Measurements from ENCODE around the gene GMDS.

GMDS gene

DNA sequence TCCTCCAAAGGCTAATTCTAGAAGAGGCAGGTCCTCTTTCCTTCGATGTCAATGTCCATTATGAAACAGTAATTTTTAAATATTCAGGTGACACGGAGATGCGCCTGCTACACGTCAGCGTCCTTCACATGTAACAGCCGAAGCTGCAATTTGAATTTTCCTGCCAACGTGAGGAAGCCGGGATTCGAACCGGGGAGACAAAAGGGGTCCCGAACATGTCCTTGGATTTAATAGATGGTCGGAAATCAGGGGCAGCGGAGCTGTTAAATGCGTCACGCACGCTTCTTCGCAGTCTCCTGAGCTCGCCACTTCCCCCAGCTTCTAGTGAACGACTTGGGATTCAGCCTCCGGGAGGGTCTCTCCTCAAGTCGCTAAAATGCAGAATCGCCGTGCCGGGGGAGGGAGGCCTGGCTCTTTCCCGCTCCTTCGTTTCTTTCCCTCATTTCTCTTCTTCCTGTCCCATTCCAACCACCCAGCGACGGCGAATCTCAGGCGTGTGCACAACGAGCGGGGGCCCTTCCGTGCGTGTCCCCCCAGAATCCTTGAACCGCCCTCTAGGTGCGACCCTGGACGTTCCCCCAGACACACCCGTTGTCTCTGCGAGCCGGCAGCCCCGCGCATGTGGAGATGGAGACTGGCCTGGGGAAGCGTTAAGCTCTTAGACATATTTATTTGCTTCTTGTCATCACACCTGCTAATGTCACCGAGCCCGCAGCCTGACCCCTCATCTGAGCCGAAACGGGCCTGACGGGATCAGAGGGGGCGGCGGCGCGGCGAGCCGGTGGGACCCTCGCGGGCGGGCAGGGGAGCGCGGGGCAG, 637.0 kb downstream of the GMDS start:
- in situ Hi-C loops (cut with MboI; ENCODE audit: low sequenced_read_pairs, unreplicated experiment): loop anchor here (25.0 kb wide), 1 partner anchor 579 kb away; no protein-coding TSS in a partner anchor
- DNase-seq (ENCODE audit: low spot score): no peak
- TF ChIP-seq, protein P1, sequence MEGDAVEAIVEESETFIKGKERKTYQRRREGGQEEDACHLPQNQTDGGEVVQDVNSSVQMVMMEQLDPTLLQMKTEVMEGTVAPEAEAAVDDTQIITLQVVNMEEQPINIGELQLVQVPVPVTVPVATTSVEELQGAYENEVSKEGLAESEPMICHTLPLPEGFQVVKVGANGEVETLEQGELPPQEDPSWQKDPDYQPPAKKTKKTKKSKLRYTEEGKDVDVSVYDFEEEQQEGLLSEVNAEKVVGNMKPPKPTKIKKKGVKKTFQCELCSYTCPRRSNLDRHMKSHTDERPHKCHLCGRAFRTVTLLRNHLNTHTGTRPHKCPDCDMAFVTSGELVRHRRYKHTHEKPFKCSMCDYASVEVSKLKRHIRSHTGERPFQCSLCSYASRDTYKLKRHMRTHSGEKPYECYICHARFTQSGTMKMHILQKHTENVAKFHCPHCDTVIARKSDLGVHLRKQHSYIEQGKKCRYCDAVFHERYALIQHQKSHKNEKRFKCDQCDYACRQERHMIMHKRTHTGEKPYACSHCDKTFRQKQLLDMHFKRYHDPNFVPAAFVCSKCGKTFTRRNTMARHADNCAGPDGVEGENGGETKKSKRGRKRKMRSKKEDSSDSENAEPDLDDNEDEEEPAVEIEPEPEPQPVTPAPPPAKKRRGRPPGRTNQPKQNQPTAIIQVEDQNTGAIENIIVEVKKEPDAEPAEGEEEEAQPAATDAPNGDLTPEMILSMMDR (IDR thresholded peaks at IDR 0.05; ENCODE audit: borderline replicate concordance, control extremely low read depth, extremely low read depth, insufficient read depth, missing control alignments): no peak

DNA sequence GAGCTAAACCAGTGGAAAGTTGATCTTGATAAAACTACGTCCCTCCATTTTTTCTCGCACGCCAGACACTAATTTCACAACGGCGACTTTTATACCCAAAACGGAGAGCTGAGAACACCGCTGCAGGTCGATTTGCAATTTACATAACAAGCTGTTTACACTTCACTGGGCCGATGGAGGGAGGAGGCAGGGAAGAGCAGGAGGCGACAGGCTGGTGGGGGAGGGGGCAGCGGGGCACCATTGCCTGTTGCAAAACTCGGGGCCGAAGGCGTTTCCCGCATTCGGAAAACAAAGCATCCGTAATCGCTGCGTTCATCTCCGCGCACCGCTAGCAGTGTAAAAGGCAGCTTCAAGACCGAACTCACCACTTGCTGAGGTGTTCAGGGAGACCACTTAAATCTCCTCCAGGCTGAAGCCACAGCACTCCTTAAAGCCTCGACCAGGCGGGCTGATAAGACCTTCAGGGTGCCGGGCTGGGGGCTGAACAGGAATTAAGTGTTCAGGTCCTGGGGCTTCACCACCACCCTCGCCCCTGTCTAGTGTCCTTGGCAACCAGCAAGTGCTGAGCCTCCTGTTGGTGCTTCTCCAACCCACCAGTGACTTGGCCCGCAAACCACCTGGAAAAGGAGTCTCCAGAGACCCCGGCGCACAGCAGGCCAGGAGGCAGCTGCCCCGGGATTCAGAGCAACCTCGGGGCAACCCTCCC, 637.7 kb downstream of the GMDS start:
- in situ Hi-C loops (cut with MboI; ENCODE audit: low sequenced_read_pairs, unreplicated experiment): loop anchor here (25.0 kb wide), 1 partner anchor 580 kb away; no protein-coding TSS in a partner anchor
- TF ChIP-seq, protein P1 (IDR thresholded peaks at IDR 0.05; ENCODE audit: borderline replicate concordance, control extremely low read depth, extremely low read depth, insufficient read depth, missing control alignments): no peak
- no peak for DNase-seq (ENCODE audit: low spot score)

DNA sequence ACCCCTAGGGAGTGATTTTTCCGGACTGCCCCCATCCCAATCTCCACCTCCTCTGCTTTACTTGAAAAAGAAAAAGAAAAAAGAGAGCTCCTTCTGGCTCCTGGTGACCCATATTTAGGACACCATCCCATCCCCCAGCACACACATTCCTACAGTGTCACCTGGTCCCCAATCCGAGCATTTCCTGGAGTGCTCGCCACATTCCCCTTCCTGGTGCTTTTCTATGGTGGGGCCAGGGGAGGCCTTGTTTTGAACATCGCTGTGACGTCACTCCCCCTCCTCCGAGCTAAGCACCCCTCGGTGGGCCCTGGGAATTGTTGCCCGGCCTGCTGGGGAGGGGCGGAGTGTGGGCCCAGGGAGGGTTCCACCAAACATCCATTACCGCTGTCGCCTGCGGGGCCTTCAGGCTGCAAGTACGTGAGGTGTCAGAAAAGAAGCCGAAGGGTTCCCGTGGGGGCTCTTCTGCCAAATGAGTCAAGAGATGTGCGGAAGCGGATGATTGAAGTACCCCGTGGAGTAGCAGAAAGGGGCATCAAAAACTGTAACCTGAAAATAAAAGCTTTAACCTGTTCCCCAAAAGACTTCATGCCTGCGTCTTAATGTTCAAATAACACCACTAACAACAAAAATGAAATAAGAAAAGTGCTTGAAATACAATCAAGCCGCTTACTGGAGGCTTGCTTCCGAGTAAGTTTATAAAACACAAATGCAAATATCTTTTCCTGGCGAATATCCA, 638.5 kb downstream of the GMDS start:
- no peak for DNase-seq (ENCODE audit: low spot score)
- in situ Hi-C loops (cut with MboI; ENCODE audit: low sequenced_read_pairs, unreplicated experiment): loop anchor here (25.0 kb wide), 1 partner anchor 580 kb away; no protein-coding TSS in a partner anchor
- TF ChIP-seq, protein P1 (IDR thresholded peaks at IDR 0.05; ENCODE audit: borderline replicate concordance, control extremely low read depth, extremely low read depth, insufficient read depth, missing control alignments): no peak

DNA sequence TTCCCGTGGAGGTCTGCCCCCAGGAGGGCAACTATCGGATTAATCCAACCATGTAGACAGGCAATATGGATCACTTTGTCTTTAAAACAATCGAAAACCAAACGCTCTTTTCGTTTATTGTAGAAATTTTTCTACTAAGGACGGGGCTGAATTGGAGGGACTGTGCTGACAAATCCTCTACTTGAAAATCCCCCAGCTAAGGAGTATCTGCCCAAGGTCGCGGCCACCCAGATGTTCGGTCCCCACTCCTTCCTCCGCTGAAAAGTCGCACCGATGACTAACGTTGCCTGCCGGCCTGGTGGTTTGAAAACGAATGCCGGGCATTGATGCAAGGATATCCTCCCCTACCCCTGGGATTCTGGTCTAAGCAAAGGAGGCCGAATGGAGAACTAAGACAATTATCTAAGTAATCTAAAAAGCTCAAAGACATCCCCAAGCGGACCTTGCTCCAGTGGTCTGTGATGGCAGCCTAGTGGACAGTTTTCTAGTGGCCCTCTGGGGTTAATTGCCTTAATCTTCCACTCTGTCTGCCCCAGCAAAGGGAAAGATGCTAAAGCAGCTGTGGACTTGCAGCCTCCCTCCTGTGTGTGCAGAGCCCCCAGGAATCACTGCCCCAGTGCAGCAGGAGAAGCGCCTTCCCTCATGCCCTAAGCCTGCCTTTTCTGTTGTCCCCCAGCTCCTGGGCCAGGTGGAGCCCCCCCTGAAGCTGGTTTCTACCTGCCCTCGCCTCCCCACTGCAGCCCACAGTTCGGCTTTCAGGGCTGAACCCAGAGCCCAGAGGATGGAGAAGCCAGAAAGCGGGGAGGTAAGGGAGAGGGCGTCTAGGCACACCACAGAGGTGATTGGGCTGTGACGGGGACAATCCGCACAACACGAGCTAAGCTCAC, 639.3 kb downstream of the GMDS start:
- TF ChIP-seq, protein P1 (IDR thresholded peaks at IDR 0.05; ENCODE audit: borderline replicate concordance, control extremely low read depth, extremely low read depth, insufficient read depth, missing control alignments): no peak
- DNase-seq (ENCODE audit: low spot score): no peak
- in situ Hi-C loops (cut with MboI; ENCODE audit: low sequenced_read_pairs, unreplicated experiment): loop anchor here (25.0 kb wide), 1 partner anchor 581 kb away; no protein-coding TSS in a partner anchor

DNA sequence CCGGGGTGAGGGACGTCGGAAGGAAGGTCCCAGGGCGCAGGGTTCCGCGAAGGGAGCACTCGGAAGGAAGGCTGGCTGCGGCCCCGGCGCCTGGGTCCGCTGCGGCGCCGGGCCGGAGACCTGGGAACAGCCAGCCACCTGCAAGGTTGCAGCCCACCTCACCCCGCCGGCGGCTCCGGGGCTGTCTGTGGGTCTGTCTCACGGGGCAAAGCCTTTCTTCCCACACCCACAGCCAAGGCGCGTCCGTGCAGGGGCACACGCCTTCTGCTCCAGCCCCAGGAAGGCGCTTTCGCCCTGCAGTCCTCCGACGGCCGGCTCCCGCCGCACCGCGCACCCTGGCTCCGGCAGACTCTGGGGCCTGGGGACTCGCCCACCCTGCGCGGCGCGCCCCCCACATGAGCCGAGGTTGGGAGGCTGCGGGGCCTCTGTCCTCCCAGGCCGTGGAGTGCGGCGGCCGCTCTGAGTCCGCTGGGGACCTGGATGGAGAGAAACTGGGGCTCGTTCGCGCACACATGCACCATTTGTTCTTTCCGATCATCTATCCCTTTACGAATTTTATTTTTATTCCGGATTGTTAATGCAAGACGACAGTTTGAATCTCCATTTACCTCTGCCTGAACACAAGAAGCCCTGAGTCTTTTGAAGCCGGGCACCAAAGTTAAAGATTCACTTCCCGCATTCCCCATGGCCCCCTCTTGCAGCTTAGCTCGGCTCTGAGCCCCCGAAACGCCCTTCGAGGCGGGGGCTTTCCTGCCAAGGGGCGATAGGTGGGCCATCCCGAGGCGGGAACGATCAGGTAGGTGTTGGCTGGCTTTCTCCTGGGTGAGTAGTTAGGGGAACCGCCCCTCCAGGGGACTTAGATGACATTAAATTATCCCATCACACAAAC, 640.2 kb downstream of the GMDS start:
- TF ChIP-seq, protein P1 (IDR thresholded peaks at IDR 0.05; ENCODE audit: borderline replicate concordance, control extremely low read depth, extremely low read depth, insufficient read depth, missing control alignments): no peak
- in situ Hi-C loops (cut with MboI; ENCODE audit: low sequenced_read_pairs, unreplicated experiment): loop anchor here (25.0 kb wide), 1 partner anchor 582 kb away; no protein-coding TSS in a partner anchor
- no peak for DNase-seq (ENCODE audit: low spot score)

All from GM13976 (cell line).